PC-3 (cell line): ENCODE results near the gene GRK6. TPM values are rescaled to one million over a fixed set of nuclear protein-coding genes. Genes with fewer than 3 reads are reported as not detected.

Source experiments
- ATAC-seq: fragments of 200-7000 bp; cut with Tn5 transposase; 2 replicates; pipeline ENCODE4 v1.9.1; 2020; ENCODE audit warnings: mild to moderate bottlenecking, moderate library complexity
- BruUV-seq: library from RNA; stranded (reverse); fragments of 400-500 nt; replicated peaks from 2 replicates; lab custom pipeline; 2021; lab: Mats Ljungman, UMichigan
- CTCF ChIA-PET: fragments of 300-600 bp; sonication (Branson Sonifier 250); formaldehyde crosslinking; loops from one replicate; lab custom pipeline; 2022; ENCODE audit warnings: antibody characterized with exemption; lab: Charles Lee
- POLR2A ChIA-PET: fragments of 300-600 bp; sonication (Branson Sonifier 250); formaldehyde crosslinking; loops from one replicate; lab custom pipeline; 2022; ENCODE audit warnings: antibody characterized with exemption; ENCODE audit not compliant: unreplicated experiment; lab: Charles Lee
- DNase-seq: peaks from one replicate; pipeline ENCODE4 v3.0.0-alpha.2; 2015
- H2AFZ ChIP-seq: fragments of 300-600 bp; sonication (generic); 2 replicates; pipeline ENCODE4 v1.6.0; 2016; ENCODE audit warnings: antibody characterized with exemption, low read length
- H3F3A ChIP-seq: fragments of 300-600 bp; sonication (generic); one replicate; pipeline ENCODE4 v1.6.0; 2017; ENCODE audit warnings: antibody characterized with exemption, low read length, control low read depth, mild to moderate bottlenecking; ENCODE audit not compliant: unreplicated experiment
- H3K27ac ChIP-seq: fragments of 300-600 bp; sonication (generic); 2 replicates; pipeline ENCODE4 v1.5.1; 2016; ENCODE audit warnings: mild to moderate bottlenecking, low read length
- H3K27me3 ChIP-seq: fragments of 300-600 bp; sonication (generic); 2 replicates; pipeline ENCODE4 v1.6.1; 2016; ENCODE audit warnings: low read length, mixed read lengths
- H3K36me3 ChIP-seq: fragments of 300-600 bp; sonication (generic); 2 replicates; pipeline ENCODE4 v1.6.1; 2016; ENCODE audit warnings: low read depth, mixed run types, low read length, mixed read lengths
- H3K4me1 ChIP-seq: fragments of 300-600 bp; sonication (generic); 2 replicates; pipeline ENCODE4 v1.5.1; 2016; ENCODE audit warnings: low read length; ENCODE audit not compliant: insufficient read depth
- H3K4me2 ChIP-seq: fragments of 300-600 bp; sonication (generic); 2 replicates; pipeline ENCODE4 v1.6.0; 2016; ENCODE audit warnings: low read length
- H3K4me3 ChIP-seq: fragments of 300-600 bp; sonication (generic); 2 replicates; pipeline ENCODE4 v1.5.1; 2016; ENCODE audit warnings: mild to moderate bottlenecking, low read length, mixed read lengths
- H3K79me2 ChIP-seq: fragments of 300-600 bp; sonication (generic); 2 replicates; pipeline ENCODE4 v1.6.1; 2017; ENCODE audit warnings: low read length, mixed read lengths
- H3K9ac ChIP-seq: fragments of 300-600 bp; sonication (generic); 2 replicates; pipeline ENCODE4 v1.6.0; 2016; ENCODE audit warnings: mild to moderate bottlenecking, low read length
- H3K9me2 ChIP-seq: fragments of 300-600 bp; sonication (generic); replicated peaks from 2 replicates; pipeline ENCODE4 v1.6.1; 2016; ENCODE audit warnings: mixed run types, low read length, mixed read lengths
- H3K9me3 ChIP-seq: fragments of 300-600 bp; sonication (generic); 2 replicates; pipeline ENCODE4 v1.6.1; 2016; ENCODE audit warnings: low read length, mixed read lengths
- H4K20me1 ChIP-seq: fragments of 300-600 bp; sonication (generic); 2 replicates; pipeline ENCODE4 v1.6.1; 2016; ENCODE audit warnings: low read length, mixed read lengths
- EZH2 ChIP-seq: fragments of 300-600 bp; sonication (generic); IDR thresholded peaks from one replicate; pipeline ENCODE4 v1.6.1; 2017; ENCODE audit warnings: antibody characterized with exemption, mild to moderate bottlenecking, low read length; ENCODE audit not compliant: unreplicated experiment
- EZH2phosphoT487 ChIP-seq: fragments of 300-600 bp; sonication (generic); IDR thresholded peaks from 2 replicates; pipeline ENCODE4 v1.6.1; 2018; ENCODE audit warnings: mild to moderate bottlenecking, antibody characterized with exemption, low read length, borderline replicate concordance
- intact Hi-C: fragments of 100-400 bp; cut with micrococcal nuclease; formaldehyde crosslinking; loops from 2 replicates; pipeline ENCODE4 v1.9.0; 2023
- total RNA-seq: library from RNA; depleted of rRNA; stranded (reverse); fragments of >200 nt; gene quantifications from 2 replicates; pipeline ENCODE4 v1.2.3, GENCODE V29; 2014; rRNA removed
- TF ChIP-seq, protein P1 (sequence below): fragments of 300-600 bp; sonication (generic); conservative IDR thresholded peaks from 2 replicates; pipeline ENCODE4 v1.5.1; 2017; ENCODE audit warnings: antibody characterized with exemption, low read depth, mild to moderate bottlenecking, low read length

GRK6 gene
- total RNA-seq, 1 experiment from 2014 or later = 69.9 TPM

GRCh38 chr5:177491429-177491945 lies 65.0 kb downstream of the GRK6 start:
- peaks cover 36% of the 10 kb centered on the region for H3K4me1 ChIP-seq
- peaks cover 4% of the 10 kb centered on the region for H3F3A ChIP-seq
- H3K9ac ChIP-seq = no peak overlapping the region
- BruUV-seq = no TSS peak
- H3K9me3 ChIP-seq = no peaks in the 10 kb centered on the region
- no peak for ATAC-seq
- H3K9me2 ChIP-seq = no peaks in the 10 kb centered on the region
- no peak overlapping the region for H3K27ac ChIP-seq
- H3K36me3 ChIP-seq = peaks cover 56% of the 10 kb centered on the region
- H3K4me3 ChIP-seq = no peak overlapping the region
- no peak overlapping the region for H2AFZ ChIP-seq
- DNase-seq = peak; percentile 38
- ChIA-PET POLR2A (no interaction called here), CTCF (no interaction called here)
- no peak overlapping the region for H3K4me2 ChIP-seq
- H4K20me1 ChIP-seq = peaks cover 8% of the 10 kb centered on the region; the same call in 1 of the 2 replicates
- H3K27me3 ChIP-seq = no peaks in the 10 kb centered on the region
- intact Hi-C loops = no loop called here
- H3K79me2 ChIP-seq = peaks cover 38% of the 10 kb centered on the region
- TF ChIP-seq, protein P1, sequence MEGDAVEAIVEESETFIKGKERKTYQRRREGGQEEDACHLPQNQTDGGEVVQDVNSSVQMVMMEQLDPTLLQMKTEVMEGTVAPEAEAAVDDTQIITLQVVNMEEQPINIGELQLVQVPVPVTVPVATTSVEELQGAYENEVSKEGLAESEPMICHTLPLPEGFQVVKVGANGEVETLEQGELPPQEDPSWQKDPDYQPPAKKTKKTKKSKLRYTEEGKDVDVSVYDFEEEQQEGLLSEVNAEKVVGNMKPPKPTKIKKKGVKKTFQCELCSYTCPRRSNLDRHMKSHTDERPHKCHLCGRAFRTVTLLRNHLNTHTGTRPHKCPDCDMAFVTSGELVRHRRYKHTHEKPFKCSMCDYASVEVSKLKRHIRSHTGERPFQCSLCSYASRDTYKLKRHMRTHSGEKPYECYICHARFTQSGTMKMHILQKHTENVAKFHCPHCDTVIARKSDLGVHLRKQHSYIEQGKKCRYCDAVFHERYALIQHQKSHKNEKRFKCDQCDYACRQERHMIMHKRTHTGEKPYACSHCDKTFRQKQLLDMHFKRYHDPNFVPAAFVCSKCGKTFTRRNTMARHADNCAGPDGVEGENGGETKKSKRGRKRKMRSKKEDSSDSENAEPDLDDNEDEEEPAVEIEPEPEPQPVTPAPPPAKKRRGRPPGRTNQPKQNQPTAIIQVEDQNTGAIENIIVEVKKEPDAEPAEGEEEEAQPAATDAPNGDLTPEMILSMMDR = peak; percentile 72
- no peak for TF ChIP-seq EZH2phosphoT487

- ChIA-PET POLR2A (no interaction called here), CTCF (no interaction called here)
- Histone ChIP-seq H3K9me2 (no peaks in the 10 kb centered on the region), H3K4me1 (peaks cover 36% of the 10 kb centered on the region), H3K9ac (no peak overlapping the region), H3K79me2 (peaks cover 42% of the 10 kb centered on the region), H3K27ac (no peak overlapping the region), H3K9me3 (no peaks in the 10 kb centered on the region), H3K27me3 (no peaks in the 10 kb centered on the region), H2AFZ (no peak overlapping the region), H3K4me3 (no peak overlapping the region), H3K4me2 (no peak overlapping the region), H3F3A (peaks cover 4% of the 10 kb centered on the region), H3K36me3 (peaks cover 54% of the 10 kb centered on the region), H4K20me1 (peaks cover 8% of the 10 kb centered on the region; the same call in 1 of the 2 replicates)
- DNase-seq (no peak), ATAC-seq (no peak)
- BruUV-seq = no TSS peak
- TF ChIP-seq EZH2phosphoT487 = no peak
- no peak for TF ChIP-seq EZH2
- TF ChIP-seq, protein P1 = no peak
- intact Hi-C loops = no loop called here
Observed at GRCh38 chr5:177491983-177492746, 65.7 kb downstream of the GRK6 start.

Other genes starting within 250 kb of the GRK6 start
- 40.3 and 41.1 TPM in 2 replicates for gene RAB24, start 123.0 kb upstream of the GRK6 start, total RNA-seq
- 496 and 505 TPM in 2 replicates for gene PRELID1, start 122.9 kb upstream of the GRK6 start, total RNA-seq
- gene MXD3, start 114.8 kb upstream of the GRK6 start, total RNA-seq = 45.7 and 55.1 TPM in 2 replicates
- 310 and 369 TPM in 2 replicates for gene LMAN2, start 75.0 kb upstream of the GRK6 start, total RNA-seq
- 32.3 TPM in 2 replicates for gene RGS14, start 68.8 kb upstream of the GRK6 start, total RNA-seq
- gene SLC34A1, start 42.2 kb upstream of the GRK6 start, total RNA-seq = 0.07 and 0.12 TPM in 2 replicates
- not detected in 2 replicates for gene PFN3, start 26.0 kb upstream of the GRK6 start, total RNA-seq
- 31.0 and 36.8 TPM in 2 replicates for gene F12, start 17.1 kb upstream of the GRK6 start, total RNA-seq
- 40.6 and 47.2 TPM in 2 replicates for gene PRR7, start 20.1 kb downstream of the GRK6 start, total RNA-seq
- 127 and 207 TPM in 2 replicates for gene DBN1, start 47.0 kb downstream of the GRK6 start, total RNA-seq
- 159 and 195 TPM in 2 replicates for gene PDLIM7, start 70.9 kb downstream of the GRK6 start, total RNA-seq
- gene DOK3, start 83.2 kb downstream of the GRK6 start, total RNA-seq = 6.2 and 11.7 TPM in 2 replicates
- gene DDX41, start 90.3 kb downstream of the GRK6 start, total RNA-seq = 260 and 318 TPM in 2 replicates
- gene FAM193B, start 127.9 kb downstream of the GRK6 start, total RNA-seq = 33.9 and 41.1 TPM in 2 replicates
- gene TMED9, start 165.5 kb downstream of the GRK6 start, total RNA-seq = 217 and 261 TPM in 2 replicates
- gene B4GALT7, start 173.5 kb downstream of the GRK6 start, total RNA-seq = 33.8 and 41.6 TPM in 2 replicates